GM18507 (cell line): ENCODE data around the gene TRIM22.

ENCODE experiments used
- DNase-seq: peaks from one replicate; pipeline ENCODE4 v3.0.0; 2011; ENCODE audit warnings: low read depth; ENCODE audit not compliant: insufficient read length; ENCODE audit errors: extremely low spot score
- FAIRE-seq: peaks from 2 replicates; lab custom pipeline; 2011; peaks lifted over from hg19 to GRCh38; lab: Jason Lieb, UNC

The TRIM22 gene

DNA sequence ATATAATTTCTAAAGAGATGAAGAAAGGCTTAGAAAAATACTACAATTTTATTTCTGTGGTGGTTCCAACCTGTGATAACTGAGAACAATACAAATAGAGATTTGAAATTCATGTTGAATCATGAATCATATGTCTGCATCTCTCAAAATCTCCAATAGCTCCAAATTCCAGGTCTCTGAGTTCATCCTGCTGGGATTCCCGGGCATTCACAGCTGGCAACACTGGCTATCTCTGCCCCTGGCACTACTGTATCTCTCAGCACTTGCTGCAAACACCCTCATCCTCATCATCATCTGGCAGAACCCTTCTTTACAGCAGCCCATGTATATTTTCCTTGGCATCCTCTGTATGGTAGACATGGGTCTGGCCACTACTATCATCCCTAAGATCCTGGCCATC lies 46.8 kb downstream of the TRIM22 start, which contains the start of gene OR56B1:
Gene OR56B1 (plus strand): TSS at position 53 of the 400 bp plus-strand sequence. CDS start 69 bp downstream, at position 122.
- DNase-seq (no peak), FAIRE-seq (no peak)

DNA sequence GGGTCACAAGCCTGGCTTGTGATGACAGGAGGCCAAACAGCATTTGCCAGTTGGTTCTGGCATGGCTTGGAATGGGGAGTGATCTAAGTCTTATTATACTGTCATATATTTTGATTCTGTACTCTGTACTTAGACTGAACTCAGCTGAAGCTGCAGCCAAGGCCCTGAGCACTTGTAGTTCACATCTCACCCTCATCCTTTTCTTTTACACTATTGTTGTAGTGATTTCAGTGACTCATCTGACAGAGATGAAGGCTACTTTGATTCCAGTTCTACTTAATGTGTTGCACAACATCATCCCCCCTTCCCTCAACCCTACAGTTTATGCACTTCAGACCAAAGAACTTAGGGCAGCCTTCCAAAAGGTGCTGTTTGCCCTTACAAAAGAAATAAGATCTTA lies 47.5 kb downstream of the TRIM22 start:
- FAIRE-seq (no peak), DNase-seq (no peak)

DNA sequence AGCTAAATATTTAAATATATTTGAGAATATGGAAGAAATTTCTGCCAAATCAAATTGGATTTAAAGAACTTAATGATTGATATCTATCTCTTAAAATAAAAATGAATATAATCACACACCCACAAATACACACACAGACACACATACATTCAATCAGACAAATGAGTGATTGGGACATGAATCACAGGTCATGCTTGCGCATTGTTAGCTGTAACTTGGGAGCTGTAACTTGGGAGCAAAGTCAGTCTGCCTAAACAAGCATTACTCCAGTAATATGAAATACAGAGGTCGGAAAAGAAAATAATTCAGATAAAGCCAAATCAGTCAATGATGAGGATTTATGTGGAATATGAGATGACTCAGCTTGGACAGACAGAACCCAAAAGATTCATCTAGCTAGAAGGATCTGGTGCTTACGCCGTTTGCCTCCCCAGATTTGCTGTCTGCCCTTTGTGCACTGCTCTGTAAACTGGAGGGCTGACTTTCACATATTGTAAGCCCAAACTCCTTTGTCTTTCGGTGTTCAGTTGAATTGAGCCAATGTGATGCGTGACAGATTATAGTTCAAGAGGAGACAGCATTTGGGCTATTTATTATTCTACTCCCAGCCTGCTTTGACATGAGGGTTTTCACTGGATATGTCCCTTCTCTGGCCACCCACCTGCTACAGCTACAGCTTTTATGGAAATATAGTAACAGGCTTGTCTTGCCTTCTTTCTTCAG lies 48.2 kb downstream of the TRIM22 start:
- DNase-seq (no peak), FAIRE-seq (no peak)

DNA sequence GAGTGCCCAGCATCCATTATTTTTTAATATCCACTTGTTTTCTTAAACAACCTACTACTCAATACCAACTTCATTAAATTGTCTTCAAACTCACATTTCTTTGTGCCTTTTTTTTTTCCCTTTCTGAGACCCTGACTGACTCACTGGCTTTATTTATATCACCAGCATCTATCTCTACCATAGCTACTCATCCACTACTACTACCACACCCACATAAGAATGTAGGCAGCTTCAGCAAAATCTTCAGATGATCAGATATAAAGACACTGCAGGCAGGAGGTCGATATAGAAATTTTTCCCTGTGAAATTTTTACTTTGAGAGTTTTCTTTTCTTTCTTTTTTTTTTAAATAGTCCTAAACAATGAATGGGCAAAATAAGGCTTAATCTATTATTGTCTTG lies 48.8 kb downstream of the TRIM22 start:
- FAIRE-seq (no peak), DNase-seq (no peak)

DNA sequence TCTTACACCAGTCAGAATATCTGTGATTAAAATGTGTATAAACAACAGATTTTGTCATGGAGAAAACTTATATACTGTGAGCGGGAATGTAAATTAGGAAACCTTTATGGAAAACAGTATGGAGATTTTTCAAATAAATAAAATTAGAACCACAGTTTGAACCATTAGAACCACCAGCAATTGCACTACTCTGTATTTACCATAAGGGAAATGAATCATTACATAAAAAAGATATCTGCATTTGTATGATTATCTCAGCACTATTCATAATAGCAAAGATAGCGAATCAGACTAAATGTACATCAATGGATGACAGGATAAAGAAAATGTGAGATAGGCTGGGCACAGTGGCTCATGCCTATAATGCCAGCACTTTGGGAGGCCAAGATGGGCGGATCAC lies 57.0 kb downstream of the TRIM22 start:
- FAIRE-seq (no peak), DNase-seq (no peak)

DNA sequence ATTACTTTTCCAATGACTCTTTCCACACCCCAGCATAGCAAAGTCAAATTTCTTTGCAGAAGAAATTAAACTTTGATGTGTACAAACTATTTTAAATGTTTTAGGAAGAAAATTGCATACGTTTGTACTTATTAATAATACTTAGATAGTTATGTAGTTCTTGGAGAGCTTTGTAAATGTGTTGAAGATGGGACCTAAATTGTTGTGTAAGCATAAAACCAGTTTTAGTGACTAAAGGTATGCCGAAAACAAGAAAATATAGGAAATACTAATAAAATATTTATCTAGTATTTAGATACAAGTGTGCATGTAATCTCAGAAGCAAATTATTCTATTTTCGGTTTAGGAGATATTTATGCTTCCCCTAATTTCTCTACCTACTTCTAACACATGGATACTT lies 60.2 kb downstream of the TRIM22 start:
- DNase-seq (no peak), FAIRE-seq (no peak)

DNA sequence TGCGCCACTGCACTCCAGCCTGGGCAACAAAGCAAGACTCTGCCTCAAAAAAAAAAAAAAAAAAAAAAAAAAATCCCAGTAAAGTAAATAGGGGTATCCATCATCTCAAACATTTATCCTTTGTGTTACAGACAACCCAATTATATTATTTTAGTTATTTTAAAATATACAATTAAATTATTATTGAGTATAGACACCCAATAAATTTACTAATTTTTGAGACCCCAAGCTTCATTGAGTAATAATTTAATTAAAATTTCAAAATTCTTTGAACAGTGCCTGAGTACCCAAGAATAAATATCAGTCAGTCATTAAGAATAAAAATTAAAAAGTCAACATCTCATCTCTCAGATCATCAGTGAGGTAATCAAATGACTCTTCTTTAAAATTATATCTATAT lies 64.4 kb downstream of the TRIM22 start, which contains the start of gene OR52N4:
Gene OR52N4 (plus strand): TSS at position 301 of the 400 bp plus-strand sequence. CDS start 498 bp downstream, outside the sequence.
- no peak for DNase-seq
- no peak for FAIRE-seq
